Activated CD4-positive, alpha-beta T cell treated with anti-CD3 and anti-CD28 coated beads, Interleukin-2, amount 50 U/mL, for 48 hours (primary cell): Measurements from ENCODE around the gene ASIC2.

Experiments
- DNase-seq, 2 experiments: peaks; one replicate each; pipeline ENCODE4 v3.0.0-alpha.2; 2020

Gene ASIC2

DNA sequence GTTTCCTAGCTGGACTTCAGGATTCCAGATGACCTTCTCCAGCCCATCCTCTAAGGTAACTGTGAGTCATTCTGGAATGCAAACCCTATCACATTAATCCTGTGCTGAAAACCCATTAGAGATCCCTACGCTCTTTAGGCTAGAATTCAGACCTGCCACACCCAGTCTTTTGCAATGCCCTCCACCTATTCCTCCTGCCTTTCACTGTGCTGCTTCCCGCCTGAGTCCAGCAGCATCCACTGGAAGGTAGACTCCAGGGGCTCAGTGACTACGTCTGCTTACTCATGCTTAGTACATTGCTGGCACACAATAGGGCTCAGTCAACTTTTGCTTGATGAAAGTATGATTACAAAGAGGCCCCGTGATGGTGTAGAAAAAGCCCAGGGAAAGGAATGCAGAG is 180.3 kb downstream of the ASIC2 start:
- no peak for DNase-seq

DNA sequence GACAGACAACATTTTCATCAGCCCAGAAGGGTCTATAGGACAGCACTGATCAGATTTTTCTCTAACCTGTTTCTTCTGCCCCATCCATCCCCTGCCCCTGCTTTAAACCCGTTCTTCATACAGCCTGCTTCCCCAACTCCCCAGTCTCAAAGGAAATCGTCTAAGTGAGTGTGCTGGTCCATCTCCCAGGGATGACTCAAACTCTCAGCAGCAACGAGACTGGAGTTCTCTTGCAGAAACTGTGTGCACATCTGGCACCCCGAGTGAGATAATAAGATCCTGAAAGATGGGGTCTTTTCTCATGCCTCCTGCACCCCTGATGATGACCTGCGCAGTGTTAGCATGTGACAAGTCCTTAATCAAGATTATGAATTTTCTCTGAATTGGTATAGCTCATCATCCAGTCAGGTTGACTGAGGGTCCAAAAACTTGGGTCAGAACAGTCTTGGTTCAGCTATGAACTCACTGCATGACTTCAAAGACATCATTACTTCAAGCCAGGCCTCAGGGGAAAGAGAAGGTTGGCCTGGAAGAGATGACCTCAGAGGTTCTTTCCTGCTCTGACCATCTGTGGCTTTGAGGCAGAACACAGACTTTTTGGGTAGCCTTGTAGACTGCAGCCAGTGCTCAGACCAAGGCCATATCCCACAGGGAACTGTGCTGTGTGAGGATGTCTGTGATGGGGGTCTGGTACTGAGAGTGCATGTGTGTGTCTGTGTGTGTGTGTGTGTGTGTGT is 183.6 kb downstream of the ASIC2 start:
- DNase-seq = no peak

DNA sequence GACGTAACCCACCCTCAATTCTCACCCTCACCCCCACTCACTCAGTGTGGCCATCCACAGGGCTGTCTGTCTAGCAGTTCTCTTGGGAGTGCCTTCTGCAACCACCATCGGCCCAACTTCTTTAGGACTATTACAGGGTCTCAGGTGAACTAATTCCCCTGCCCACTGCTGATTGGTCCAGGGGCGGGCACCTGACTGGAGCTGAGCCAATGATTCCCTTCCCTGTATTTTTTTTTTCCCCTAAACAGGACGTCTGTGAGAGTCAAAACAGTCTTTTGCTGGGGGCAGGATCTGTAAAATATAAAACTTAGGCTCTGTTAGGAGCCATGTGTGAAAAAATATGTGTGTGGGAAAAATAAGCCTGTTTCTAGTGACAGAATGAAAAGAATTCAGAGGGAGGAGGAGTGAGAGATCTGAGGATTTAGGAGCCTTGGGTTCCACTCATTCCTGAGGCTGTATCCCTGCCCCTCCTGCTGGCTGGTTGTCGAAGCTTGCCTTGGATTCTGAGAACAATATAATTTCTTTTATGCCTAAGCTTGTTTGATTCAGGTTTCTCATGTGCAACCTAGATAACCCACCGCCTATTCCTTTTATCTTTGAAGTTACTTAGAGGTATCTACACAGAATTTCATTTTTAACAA is 186.4 kb downstream of the ASIC2 start:
- no peak for DNase-seq

DNA sequence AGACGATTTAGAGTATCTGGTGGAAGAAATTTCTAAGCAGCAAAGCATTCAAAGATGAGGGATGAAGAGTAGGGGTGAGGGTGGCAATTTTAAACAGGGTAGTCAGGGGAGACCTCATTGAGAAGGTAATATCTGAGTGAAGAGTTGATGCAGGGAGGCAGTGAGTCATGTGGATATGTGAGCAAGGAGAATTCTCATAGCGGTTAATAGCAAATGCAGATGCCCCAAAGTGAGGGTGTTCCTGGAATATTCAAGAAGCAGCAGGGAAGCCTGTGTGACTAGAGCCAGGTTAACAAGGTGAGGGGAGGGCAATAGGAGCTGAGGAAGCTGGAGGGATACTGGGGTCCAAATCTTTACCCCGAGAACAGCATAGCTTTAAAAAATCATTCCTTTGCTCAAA is 187.2 kb downstream of the ASIC2 start:
- no peak for DNase-seq

DNA sequence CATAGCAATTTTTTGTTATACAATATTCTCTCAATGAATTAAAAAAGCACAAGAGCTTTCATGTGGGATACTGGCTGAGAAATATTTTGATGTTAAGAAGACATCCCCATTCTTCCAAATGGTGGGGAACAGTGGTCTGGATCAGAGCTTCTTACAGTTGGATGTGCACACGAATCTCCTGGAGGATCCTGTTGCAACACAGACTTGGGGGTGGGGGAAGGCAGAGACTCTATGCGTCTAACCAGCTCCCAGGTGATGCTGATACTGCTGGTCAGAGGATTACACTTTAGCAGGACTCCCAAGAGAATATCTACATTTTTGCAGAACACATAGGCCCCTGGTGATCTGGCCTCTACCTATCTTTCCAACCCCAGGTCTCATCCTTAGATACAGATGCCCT is 193.2 kb downstream of the ASIC2 start:
- DNase-seq = no peak

DNA sequence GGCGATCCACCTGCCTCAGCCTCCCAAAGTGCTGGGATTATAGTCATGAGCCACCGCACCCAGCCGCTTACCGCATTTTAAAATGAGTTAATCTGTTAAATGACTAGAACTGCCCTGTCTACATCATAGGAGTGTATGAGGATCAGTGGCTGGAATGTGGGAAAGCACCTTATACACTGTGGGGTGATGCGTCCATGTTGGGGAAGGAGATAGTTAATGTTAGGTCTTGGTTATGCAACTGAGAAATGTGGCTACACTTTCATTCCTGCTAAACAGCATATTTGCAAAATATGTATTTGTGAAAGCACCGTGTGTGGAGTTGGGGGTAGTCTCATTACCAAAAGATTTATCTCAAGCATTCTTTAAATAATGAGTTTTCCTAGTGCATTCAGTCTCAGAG is 193.8 kb downstream of the ASIC2 start:
- no peak for DNase-seq

DNA sequence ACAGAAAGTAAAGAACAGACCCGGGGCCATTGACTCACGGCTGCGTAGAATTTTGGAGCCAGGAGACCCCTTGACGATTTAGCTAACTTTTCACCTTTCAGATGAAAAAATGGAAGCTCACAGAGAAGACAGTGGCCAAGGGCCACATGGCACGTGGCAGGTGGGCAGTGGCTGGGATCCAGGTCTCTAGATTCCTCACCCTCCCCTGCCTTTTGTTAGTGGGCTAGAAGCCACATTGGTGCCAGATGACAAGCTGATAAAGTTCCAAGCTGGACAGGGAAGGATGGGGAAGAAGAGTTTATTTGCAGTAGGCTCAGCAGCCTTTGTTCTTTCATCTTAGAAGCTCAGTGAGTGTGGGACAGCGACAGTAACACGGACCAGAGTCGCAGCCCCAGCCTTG is 195.7 kb downstream of the ASIC2 start:
- no peak for DNase-seq

DNA sequence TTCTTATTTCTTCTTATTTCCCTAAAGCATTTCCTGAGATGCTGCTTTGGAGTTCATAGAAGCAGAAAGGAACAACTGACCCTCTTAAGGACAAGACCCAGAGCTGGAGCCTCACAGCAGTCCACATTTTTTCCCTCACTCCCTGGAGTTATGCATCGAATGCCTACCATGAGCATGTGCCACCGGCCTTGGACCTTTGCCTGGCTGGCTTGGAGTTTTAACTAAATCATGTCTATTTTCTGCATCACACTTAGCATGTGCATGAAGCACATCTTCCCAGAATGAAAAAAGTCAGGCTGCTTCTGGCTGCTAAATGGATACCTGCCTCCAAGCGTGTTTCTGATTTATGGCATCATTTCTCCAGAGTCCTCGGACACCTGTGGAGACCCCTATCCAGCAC is 196.9 kb downstream of the ASIC2 start:
- no peak for DNase-seq

DNA sequence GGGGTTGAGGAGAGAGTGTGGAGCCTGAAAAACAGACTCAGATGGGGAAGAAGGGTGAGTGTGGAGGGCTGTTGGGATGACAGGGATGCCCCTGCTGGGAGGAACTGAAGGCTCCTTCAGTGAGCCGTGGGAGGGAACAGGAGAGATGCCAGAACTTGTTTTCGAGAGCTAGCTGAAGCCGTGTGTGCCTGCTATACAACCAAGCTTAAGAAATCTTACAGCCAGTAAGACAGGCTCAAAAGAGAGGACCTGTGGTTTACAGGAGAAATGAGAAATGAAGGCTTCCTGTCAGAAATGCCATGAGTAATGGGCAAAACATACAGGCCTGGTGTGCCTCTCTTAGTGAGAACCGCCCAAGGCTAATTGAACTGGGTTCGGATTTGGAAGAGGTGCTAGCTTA is 201.8 kb downstream of the ASIC2 start:
- no peak for DNase-seq

DNA sequence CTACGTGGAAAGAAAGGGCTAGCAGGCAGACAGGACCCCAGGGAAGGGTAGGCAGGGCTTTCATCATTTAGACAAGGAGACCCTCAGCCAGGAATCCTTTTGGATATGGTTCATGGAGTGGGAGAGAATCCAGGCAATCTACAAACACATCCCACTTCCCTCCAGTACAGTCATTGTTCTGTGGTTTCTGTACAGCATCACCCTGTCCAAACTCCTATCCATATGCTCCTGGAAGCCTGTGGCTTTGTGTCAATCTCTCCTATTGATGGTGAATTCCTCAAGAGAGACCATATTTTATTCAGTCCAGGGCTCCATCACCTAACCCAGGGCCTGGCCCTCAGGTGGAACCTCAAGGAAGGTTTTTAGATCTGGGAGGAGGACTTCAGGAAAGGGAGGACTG is 202.3 kb downstream of the ASIC2 start:
- no peak for DNase-seq

DNA sequence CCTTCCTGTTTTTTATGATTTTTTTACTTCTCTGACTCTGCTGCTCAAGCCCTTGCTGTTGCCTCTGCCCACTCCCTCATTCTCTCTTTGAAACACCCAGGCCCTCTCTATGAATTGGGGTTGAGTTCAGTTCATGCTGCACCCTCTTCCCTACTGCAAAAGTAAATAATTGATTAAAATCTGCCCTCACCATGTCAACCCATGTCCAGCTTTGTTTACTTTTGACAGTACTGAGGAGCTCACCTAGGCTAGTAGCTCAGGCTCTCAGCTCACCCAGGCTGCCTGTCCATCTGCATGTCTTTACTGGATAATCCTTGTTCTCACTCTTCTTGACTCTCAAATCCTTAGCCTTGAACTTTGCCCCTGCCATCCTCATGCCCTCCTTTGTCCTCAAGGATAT is 206.2 kb downstream of the ASIC2 start:
- DNase-seq = no peak

DNA sequence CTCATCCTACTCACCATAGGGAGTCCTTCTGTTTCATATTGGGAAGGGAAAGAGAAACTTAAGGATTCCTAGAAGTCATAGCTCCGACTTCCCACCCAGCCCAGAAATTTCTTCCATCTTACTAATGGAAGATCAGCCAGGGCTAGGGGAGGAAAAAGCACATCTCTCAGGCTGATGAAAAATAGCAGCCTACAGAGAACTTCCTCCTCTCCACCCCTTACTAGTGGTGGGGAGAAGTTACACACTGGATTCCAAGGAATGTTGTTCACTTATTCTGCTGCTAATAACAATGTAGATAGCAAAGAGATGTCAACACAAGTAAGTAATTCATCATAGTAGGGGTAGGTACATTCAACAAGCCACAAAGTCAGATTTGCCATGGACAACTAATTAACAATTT is 207.1 kb downstream of the ASIC2 start:
- DNase-seq = no peak

DNA sequence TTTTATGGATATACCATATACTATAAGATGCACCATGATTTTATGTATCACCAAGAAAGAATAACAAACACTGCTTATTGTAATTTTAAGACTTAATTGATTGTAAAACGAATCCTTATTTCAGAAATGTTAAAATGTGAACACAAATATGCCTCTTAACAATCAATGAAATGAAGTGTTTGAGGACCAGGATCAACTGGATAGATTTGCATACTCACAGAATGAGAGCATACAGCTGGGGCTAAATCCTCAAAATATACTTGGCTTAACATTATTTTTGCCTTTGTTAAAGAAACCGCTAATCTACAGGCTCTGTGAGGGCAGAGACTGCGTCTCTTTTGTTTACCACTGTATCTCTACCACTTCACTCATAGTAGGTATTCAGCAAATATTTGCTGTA is 207.8 kb downstream of the ASIC2 start:
- DNase-seq = no peak

DNA sequence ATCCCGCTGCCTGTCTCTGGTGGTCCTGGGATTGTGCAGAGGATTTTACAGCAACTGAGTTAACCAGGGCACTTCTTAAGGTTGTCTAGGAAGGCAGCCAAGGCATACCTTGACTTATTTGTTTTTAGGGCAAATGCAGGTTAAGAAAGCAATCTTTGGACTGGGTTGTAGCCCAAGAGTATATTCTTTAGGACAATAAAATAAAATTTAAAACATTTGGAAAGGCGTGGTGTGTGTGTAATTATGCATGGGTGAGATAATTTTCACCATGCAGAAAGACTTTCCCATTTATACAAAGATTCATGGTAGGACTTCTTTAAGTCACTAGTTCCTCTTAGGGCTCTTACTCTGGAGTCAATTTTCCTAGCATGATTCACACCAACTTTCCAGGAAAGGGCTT is 208.3 kb downstream of the ASIC2 start:
- DNase-seq = no peak

DNA sequence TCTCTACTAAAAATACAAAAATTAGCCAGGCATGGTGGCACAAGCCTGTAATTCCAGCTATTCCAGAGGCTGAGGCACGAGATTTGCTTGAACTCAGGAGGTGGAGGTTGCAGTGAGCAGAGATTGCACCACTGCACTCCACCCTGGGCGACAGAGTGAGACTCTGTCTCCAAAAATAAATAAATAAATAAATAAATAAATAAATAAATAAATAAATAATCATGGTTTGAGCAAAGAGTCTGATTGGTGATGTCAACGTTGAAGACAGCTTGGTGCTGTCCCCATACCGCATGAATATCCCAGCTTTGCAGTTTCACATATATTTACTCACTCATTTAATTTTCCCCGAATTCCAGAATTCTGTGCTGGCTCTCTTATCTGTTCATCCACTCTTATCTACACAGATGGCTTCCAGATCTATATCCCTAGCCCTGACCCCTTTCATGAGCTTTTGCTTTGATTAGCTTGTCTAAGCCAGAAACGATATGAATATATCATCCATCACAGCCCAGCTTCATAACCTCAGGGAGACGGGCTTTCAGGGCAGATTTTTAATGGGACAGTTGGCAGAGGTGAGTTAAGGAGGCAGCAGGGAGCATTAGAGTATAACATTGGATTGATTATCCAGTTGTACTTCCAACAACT is 210.4 kb downstream of the ASIC2 start:
- no peak for DNase-seq

DNA sequence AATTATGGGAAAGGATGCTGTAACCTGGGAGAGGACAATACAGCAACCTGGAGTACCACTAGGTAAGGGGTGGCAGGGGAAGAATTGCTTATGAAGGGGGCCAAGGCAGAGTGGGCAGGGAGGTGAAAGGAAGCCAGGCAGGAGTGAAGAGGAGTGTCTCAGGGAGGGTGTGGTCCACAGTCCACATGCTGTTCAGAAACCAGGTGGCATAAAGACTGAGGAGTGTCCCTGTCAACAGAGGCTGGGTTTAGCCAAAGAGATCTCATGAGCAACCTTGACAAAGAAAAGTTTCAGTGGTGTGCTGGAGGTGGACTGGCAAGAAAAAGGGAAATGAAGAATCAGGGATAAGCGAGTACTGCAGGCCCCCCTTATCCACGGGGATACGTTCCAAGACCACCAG is 213.0 kb downstream of the ASIC2 start:
- no peak for DNase-seq

DNA sequence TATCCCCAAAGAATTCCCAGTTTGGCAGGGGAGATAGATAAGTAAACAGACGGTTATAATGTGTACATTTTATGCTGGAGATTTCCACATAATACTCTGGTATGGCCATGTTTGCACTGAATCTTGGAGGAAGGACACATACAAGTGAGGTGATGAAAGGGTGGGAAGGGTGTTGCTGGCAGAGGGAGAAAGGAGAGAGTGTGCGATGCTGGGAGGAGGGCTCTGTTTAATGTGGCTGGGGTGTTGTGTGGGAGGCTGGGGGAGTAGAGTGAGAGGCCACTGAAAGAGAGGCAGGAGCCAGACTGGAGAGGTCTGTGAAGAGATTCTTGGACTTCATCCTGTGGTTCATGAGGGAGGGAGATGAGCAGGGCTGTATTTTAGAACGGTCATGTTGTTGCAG is 213.9 kb downstream of the ASIC2 start:
- DNase-seq = no peak

DNA sequence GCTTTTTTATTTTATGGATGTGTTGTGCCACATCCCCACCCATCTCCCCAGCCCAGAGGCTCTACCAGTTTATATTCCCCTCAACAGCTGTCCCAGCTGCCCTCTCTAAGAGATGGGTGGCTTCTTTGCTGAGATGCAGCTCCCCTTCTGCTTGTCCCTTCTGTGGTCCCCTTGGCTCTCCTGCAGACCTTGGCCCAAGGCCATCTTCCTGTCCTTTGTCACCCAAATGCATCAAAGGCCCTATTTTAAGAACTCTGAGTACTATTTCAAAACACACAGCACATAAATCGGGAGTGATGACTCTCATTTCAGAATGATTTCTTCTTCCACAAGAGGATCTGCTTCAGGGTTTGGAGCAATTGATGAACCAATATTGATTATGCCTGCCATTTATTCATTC is 216.1 kb downstream of the ASIC2 start:
- DNase-seq = no peak

DNA sequence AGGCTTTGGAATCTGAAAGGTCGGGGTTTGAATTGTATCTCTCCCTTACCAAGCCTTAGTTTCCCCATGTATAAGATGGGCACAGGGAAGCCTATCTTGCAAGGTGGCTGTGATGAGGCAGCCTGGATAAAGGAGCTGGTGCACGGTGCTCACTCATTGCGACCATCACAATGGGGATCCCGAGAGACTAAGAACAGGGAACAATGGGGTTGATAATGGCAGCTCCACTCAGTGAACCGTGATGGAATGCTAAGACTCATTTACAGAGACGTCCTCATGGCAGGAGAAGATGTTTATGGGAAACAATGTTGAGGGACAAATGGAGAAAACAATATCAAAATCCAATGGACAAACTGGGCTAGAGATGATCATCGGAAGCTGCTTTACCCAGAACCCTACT is 219.7 kb downstream of the ASIC2 start:
- DNase-seq = no peak

DNA sequence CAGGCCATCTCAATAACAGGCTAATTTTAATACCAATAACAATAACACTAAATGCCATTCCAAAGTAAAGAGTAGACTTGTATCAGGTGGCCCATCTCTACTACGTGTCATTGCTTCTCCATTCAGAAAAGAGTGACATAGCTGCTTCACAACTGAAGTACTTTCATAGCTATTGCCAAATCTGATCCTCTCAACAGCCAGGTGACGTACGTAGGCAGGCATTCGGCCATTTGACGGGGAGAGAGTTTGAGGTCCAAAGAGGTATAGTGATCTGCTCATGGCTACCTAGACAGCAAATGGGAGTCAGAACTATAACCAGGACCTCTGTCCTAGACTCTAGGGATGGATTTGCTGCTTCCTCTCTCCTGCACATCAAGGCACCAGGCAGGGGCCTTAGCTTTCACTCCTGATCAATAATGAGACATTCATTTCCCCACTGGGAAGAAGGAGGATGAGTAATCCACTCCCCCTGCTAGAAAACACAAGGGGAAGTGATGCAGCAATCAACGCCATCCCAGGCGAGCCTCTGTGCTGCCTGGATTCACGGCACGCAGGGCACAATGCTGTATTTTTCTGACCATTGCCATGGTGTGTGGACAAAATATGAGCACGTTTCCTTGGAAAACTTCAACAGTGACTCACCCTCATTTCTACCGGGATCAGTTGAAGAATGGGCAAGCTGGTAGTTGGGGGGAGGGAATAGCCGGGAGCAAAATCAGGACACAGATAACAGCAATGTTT is 220.5 kb downstream of the ASIC2 start:
- DNase-seq = no peak

DNA sequence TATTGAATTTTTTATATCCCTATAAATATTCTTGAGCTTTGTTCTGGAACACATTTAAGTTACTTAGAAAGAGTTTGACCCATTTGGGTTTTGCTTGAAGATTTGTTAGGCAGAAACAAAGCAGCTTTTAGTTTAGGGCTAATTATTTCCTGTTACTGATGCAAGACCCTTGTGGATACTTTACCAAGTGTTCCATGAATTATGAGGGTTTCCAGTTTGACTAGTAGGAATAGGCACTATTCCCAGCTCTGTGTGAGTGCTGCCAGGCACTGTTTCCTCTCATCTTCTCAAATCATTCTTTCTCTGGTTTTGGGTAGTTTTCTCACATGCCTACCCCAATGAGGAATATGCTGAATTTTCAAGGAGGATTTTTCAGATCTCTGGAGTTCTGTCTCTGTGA is 221.4 kb downstream of the ASIC2 start:
- no peak for DNase-seq

DNA sequence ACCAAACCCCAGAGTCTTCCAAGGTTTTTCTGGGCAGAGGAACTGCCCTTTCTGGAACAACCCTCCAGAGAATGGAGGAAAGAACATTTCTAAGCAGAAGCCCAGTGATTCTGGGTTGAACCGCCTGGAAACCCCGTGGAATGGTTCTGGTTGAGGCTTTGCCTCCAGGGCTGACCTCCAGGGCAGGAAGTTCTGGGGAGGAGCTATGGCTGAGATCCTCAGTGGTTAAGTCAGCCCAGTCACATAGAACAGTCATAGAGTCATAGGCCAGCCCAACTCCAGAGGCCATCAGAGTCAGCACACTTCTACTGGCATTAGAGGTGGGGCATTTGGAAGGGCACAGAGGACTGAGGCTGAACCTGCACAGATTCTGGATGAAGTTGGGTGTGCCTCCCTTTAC is 235.5 kb downstream of the ASIC2 start:
- no peak for DNase-seq

DNA sequence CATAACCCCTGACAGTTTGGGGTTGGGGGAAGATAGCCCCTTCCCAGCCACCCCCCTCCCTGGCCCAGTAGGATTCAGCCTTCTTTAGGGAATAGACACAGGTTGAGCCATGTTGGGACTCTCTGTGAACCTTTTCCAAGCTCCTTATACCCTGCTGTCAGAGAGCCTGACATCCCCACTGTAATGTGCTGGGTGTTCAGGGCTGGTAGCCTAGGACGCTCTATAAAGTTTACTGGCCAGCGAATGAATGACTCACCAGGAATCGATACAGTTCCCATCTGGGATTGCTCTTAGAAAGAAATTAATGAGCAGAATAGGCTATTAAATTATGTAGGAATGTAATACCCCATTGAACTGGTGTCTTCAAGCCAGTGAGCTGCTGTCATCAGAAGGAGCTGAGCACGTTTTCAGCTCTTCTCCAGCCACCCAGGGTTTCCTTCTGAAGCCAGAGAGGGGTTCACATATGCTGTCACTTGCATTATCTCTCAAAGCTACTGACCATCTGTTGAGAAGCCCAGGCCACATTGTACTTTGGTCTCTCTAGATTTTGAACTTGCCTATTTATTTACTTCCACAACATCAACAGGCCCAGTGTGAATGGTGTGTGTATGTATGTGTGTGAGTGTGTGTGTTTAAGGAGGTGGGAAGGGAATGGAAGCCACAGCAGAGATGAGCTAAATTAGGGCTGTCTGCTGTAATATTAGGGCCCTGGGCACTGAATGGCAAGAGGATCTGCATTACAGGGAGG is 236.5 kb downstream of the ASIC2 start:
- DNase-seq = no peak
